OCI-LY7 (cell line): Measurements from ENCODE around the gene POSTN. TPM values are rescaled to one million over a fixed set of nuclear protein-coding genes. Genes with fewer than 3 reads are reported as not detected.

Source experiments
- BruUV-seq: library from RNA; stranded (reverse); fragments of 400-500 nt; replicated peaks from 2 replicates; lab custom pipeline; 2021; lab: Mats Ljungman, UMichigan
- CTCF ChIA-PET: fragments of 300-600 bp; sonication (Branson Sonifier 250); formaldehyde crosslinking; loops from one replicate; lab custom pipeline; 2022; ENCODE audit warnings: antibody characterized with exemption; ENCODE audit not compliant: unreplicated experiment; lab: Charles Lee
- POLR2A ChIA-PET: fragments of 300-600 bp; sonication (Branson Sonifier 250); formaldehyde crosslinking; loops from one replicate; lab custom pipeline; 2022; ENCODE audit warnings: antibody characterized with exemption; lab: Charles Lee
- DNase-seq: peaks from one replicate; pipeline ENCODE4 v3.0.0-alpha.2; 2015; ENCODE audit warnings: low spot score
- H2AFZ ChIP-seq: fragments of 200-600 bp; sonication (generic), shearing (Covaris generic); 2 replicates; pipeline ENCODE4 v1.6.1; 2014; ENCODE audit warnings: mild to moderate bottlenecking, antibody characterized with exemption, low read length, moderate library complexity
- H3K27ac ChIP-seq: fragments of 200-600 bp; sonication (generic); 2 replicates; pipeline ENCODE4 v1.5.1; 2014; ENCODE audit warnings: mixed run types, low read depth, mild to moderate bottlenecking, moderate library complexity, low read length, inconsistent platforms; ENCODE audit not compliant: poor library complexity, severe bottlenecking
- H3K36me3 ChIP-seq: fragments of 200-600 bp; sonication (generic); 2 replicates; pipeline ENCODE4 v1.6.1; 2014; ENCODE audit warnings: mild to moderate bottlenecking, antibody characterized with exemption, low read length, moderate library complexity, mixed read lengths; ENCODE audit not compliant: insufficient read depth
- H3K4me1 ChIP-seq: fragments of 200-600 bp; sonication (generic); 2 replicates; pipeline ENCODE4 v1.5.1; 2014; ENCODE audit warnings: mild to moderate bottlenecking, low read length; ENCODE audit not compliant: insufficient read depth, poor library complexity, severe bottlenecking
- H3K4me2 ChIP-seq: fragments of 200-600 bp; sonication (generic); 2 replicates; pipeline ENCODE4 v1.6.1; 2014; ENCODE audit warnings: mild to moderate bottlenecking, low read length
- H3K4me3 ChIP-seq: fragments of 200-600 bp; sonication (generic); 2 replicates; pipeline ENCODE4 v1.5.1; 2014; ENCODE audit warnings: mild to moderate bottlenecking, low read depth, low read length; ENCODE audit not compliant: poor library complexity, severe bottlenecking
- H3K79me2 ChIP-seq: fragments of 200-600 bp; sonication (generic); 2 replicates; pipeline ENCODE4 v1.6.1; 2016; ENCODE audit warnings: low read depth, mild to moderate bottlenecking, low read length, moderate library complexity, mixed read lengths; ENCODE audit not compliant: insufficient read depth
- H3K9me2 ChIP-seq: fragments of 200-600 bp; sonication (generic); 2 replicates; pipeline ENCODE4 v1.6.1; 2016; ENCODE audit warnings: mild to moderate bottlenecking, low read length, mixed read lengths; ENCODE audit not compliant: insufficient read depth
- H3K9me3 ChIP-seq: fragments of 200-600 bp; sonication (generic); 2 replicates; pipeline ENCODE4 v1.6.1; 2014; ENCODE audit warnings: mild to moderate bottlenecking, mixed run types, low read length, mixed read lengths
- H4K20me1 ChIP-seq: fragments of 200-600 bp; sonication (generic); 2 replicates; pipeline ENCODE4 v1.6.1; 2014; ENCODE audit warnings: mild to moderate bottlenecking, antibody characterized with exemption, low read length, moderate library complexity, mixed read lengths; ENCODE audit not compliant: insufficient read depth
- CTCF ChIP-seq: fragments of 200-600 bp; sonication (generic); conservative IDR thresholded peaks from 2 replicates; pipeline ENCODE4 v1.5.1; 2014; ENCODE audit warnings: mild to moderate bottlenecking, antibody characterized with exemption, low read length, moderate library complexity, mixed read lengths
- EZH2phosphoT487 ChIP-seq: fragments of 200-600 bp; sonication (generic); IDR thresholded peaks from 2 replicates; pipeline ENCODE4 v1.6.1; 2018; ENCODE audit warnings: low read depth, borderline replicate concordance, mild to moderate bottlenecking, mixed run types, antibody characterized with exemption, low read length, moderate library complexity, mixed read lengths
- intact Hi-C: fragments of 100-400 bp; cut with micrococcal nuclease; formaldehyde crosslinking; loops from one replicate; pipeline ENCODE4 v1.10.0; 2022; ENCODE audit not compliant: unreplicated experiment
- total RNA-seq, 2 experiments: library from RNA; depleted of rRNA in 1 of 2; stranded (reverse); fragments of >200 nt in 1 of 2; shearing (Covaris generic) in 1 of 2; gene quantifications; 2 replicates each; pipeline ENCODE4 v1.2.3, GENCODE V29; 2014 to 2022

POSTN gene
- total RNA-seq, 2 experiments from 2014 or later = not detected

DNA sequence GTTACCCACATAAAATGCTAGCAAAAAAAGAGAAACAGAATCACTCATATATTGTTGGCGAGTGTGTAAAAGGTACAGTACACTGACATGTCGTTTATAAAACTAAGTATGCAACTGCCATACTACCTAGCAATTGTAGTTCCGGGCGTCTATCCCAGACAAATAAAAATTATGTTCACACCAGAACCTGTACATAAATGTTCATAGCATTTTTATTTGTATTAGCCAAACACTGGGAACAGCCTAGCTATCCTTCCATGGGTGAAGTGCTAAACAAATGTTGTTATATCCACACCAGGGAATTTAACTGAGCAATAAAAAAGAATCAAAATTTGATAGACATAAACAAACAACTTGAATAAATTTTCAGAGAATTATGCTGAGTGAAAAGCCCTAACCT lies 28.9 kb upstream of the POSTN start:
- no TSS peak for BruUV-seq
- no peak overlapping the region for H2AFZ ChIP-seq
- no peaks in the 10 kb centered on the region for H3K4me1 ChIP-seq
- TF ChIP-seq CTCF (no peak), EZH2phosphoT487 (no peak)
- intact Hi-C loops = no loop called here
- no peak overlapping the region for H3K4me2 ChIP-seq
- CTCF ChIA-PET = no interaction called here
- H3K4me3 ChIP-seq = no peak overlapping the region
- no peaks in the 10 kb centered on the region for H4K20me1 ChIP-seq
- H3K9me3 ChIP-seq = no peaks in the 10 kb centered on the region
- H3K36me3 ChIP-seq = no peaks in the 10 kb centered on the region
- no peaks in the 10 kb centered on the region for H3K79me2 ChIP-seq
- H3K27ac ChIP-seq = no peak overlapping the region
- DNase-seq = no peak
- no peaks in the 10 kb centered on the region for H3K9me2 ChIP-seq
- POLR2A ChIA-PET = no interaction called here

- CTCF ChIA-PET = no interaction called here
- no TSS peak for BruUV-seq
- no peaks in the 10 kb centered on the region for H3K79me2 ChIP-seq
These were observed 23.3 kb upstream of the POSTN start for GRCh38 chr13:37621811-37622361.

More at GRCh38 chr13:37621811-37622361, 23.3 kb upstream of the POSTN start:
- POLR2A ChIA-PET = interaction anchor here (1.8 kb wide), 1 partner anchor 22 kb away, joined by 4 read pairs; no protein-coding TSS in a partner anchor
- no peaks in the 10 kb centered on the region for H3K9me2 ChIP-seq
- TF ChIP-seq EZH2phosphoT487 = no peak
- no peak for TF ChIP-seq CTCF
- no peak overlapping the region for H3K4me2 ChIP-seq
- no peak for DNase-seq
- H2AFZ ChIP-seq = no peak overlapping the region
- no peaks in the 10 kb centered on the region for H3K9me3 ChIP-seq
- H3K4me1 ChIP-seq = no peaks in the 10 kb centered on the region
- no peak overlapping the region for H3K27ac ChIP-seq
- no peaks in the 10 kb centered on the region for H4K20me1 ChIP-seq
- intact Hi-C loops = no loop called here
- H3K4me3 ChIP-seq = no peak overlapping the region
- H3K36me3 ChIP-seq = no peaks in the 10 kb centered on the region
